ENCODE results near the gene CRX.
A peak's percentile ranks its signal among the peaks of the same experiment; 100 is the strongest.
"Not testable (repeated sequence)": the region's sequence is repeated elsewhere in the genome, so short reads cannot be mapped to it uniquely, and the experiment has no call there.

Gene CRX

DNA sequence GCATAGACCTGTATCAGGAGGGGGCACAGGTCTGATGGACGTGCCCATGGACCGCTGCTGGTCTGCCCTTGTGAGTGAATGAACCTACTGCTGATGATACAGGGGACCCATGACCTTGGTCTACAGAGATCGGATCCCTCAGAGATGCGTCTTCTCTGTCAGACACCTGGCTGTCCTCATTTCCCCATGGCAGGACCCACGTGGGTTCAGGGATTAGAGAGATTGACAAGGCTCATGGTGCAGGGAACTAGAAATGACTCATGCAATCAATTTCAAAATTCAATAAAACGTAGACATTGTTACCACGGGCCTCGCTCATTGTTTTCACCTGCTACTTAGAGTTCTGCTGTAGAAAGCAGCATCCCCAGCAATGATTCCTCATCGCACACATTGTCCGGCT is 16.4 kb upstream of the CRX start:
- CTCF ChIA-PET: interaction anchor here (0.8 to 1.3 kb wide), 3 partner anchors 9 to 14 kb away, joined by 3 to 4 read pairs (median 3); no protein-coding TSS in a partner anchor

DNA sequence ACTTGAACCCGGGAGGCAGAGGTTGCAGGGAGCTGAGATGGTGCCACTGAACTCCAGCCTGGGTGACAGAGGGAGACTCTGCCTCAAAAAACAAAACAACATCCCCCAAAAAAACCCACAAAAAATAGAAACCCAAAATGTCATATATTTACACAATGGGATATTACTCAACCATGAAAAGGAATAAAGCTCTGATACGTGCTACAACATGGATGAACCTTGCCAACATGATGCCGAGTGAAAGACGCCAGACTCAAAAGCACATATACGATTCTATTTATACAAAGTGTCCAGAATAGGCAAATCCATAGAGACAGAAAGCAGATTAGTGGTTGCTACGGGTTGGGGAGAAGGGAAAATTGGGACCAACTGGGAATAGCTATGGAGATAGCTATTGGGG is 15.3 kb upstream of the CRX start:
- ChIA-PET CTCF (interaction anchor here (0.8 to 1.5 kb wide), 5 partner anchors 12 to 370 kb away, joined by 3 to 4 read pairs (median 3); partner anchors contain the start of gene EHD2), POLR2A (no interaction called here)
- TF ChIP-seq, protein P1, sequence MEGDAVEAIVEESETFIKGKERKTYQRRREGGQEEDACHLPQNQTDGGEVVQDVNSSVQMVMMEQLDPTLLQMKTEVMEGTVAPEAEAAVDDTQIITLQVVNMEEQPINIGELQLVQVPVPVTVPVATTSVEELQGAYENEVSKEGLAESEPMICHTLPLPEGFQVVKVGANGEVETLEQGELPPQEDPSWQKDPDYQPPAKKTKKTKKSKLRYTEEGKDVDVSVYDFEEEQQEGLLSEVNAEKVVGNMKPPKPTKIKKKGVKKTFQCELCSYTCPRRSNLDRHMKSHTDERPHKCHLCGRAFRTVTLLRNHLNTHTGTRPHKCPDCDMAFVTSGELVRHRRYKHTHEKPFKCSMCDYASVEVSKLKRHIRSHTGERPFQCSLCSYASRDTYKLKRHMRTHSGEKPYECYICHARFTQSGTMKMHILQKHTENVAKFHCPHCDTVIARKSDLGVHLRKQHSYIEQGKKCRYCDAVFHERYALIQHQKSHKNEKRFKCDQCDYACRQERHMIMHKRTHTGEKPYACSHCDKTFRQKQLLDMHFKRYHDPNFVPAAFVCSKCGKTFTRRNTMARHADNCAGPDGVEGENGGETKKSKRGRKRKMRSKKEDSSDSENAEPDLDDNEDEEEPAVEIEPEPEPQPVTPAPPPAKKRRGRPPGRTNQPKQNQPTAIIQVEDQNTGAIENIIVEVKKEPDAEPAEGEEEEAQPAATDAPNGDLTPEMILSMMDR (IDR thresholded peaks at IDR 0.05; ENCODE audit: control extremely low read depth, extremely low read depth, low read depth, missing control alignments): no peak
- DNase-seq (ENCODE audit: extremely low spot score): no peak

More for the DNA sequence above, 16.4 kb upstream of the CRX start:
- TF ChIP-seq, protein P1 (IDR thresholded peaks at IDR 0.05; ENCODE audit: control extremely low read depth, extremely low read depth, low read depth, missing control alignments): no peak
- POLR2A ChIA-PET: no interaction called here
- no peak for DNase-seq (ENCODE audit: extremely low spot score)

DNA sequence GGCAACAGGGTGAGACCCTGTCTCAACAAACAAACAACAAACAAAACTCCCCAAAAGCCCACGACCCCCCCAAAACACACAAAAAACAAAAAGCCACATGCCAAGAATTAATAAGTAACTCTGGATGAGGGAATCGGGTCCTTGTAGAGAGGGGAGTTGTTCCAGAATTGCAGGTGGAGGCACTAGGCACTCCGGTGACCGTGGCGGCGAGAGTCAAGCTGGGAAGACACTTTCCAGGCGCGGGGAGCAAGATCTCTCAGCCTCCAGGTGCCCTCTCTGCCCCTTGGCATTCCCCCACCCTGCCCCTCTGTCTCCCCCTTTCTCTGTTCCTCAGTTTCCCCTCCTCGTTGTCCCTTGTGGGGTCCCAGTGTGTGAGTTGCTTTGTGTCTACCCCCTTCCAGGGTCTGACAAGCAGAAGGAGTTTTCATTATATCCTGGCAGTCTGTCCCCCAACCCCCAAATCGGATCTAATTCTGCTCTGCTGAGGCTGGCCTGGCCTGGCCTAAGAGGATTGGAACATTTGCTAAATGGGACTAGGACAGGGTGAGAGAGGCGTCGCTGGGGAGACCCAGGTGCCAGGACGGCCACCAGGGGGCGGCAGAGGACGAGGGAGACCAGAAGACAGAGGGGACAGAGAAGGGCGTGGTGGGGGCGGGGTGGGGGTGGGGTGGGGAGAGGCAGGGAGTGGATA is 8.3 kb upstream of the CRX start:
- POLR2A ChIA-PET: no interaction called here

DNA sequence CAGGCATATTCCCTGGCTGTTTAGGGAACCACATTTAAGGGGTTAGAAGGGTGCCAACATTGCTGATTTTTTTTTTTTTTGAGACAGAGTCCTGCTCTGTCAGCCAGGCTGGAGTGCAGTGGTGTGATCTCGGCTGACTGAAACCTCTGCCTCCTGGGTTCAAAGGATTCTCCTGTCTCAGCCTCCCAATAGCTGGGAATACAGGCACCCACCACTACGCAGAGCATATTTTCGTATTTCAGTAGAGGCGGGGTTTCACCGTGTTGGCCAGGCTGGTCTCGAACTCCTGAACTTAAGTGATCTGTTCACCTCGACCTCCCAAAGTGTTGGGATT is 7.8 kb upstream of the CRX start:
- ChIA-PET POLR2A (no interaction called here), CTCF (interaction anchor here (0.8 to 1.2 kb wide), 5 partner anchors 9 to 173 kb away, joined by 3 to 8 read pairs (median 7); no protein-coding TSS in a partner anchor)
- TF ChIP-seq, protein P1 (IDR thresholded peaks at IDR 0.05; ENCODE audit: control extremely low read depth, extremely low read depth, low read depth, missing control alignments): no peak

More for the DNA sequence above, 8.3 kb upstream of the CRX start:
- DNase-seq (ENCODE audit: extremely low spot score): peak; percentile 83
- TF ChIP-seq, protein P1 (IDR thresholded peaks at IDR 0.05; ENCODE audit: control extremely low read depth, extremely low read depth, low read depth, missing control alignments): peak; percentile 95
- CTCF ChIA-PET: interaction anchor here (1.2 kb wide), 1 partner anchor 10 kb away, joined by 8 read pairs; no protein-coding TSS in a partner anchor

DNA sequence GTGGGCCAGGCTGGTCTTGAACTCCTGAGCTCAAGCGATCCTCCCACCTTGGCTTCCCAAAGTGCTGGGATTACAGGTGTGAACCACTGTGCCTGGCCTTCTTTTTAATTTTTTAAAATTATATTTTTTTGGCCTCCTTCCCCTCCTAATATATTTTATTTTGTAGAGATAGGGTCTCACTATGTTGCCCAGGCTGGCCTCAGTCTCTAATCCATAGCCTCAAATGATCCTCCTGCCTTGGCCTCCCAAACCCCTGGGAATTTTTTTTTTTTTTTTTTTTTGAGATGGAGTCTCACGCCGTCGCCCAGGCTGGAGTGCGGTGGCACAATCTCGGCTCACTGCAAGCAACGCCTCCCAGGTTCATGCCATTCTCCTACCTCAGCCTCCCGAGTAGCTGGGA is 5.5 kb upstream of the CRX start:
- DNase-seq (ENCODE audit: extremely low spot score); POLR2A ChIA-PET: not testable (repeated sequence)
- CTCF ChIA-PET: interaction anchor here (0.8 to 2.2 kb wide), 4 partner anchors 10 to 387 kb away, joined by 3 to 5 read pairs (median 4); no protein-coding TSS in a partner anchor

More for the DNA sequence above, 7.8 kb upstream of the CRX start:
- no peak for DNase-seq (ENCODE audit: extremely low spot score)

DNA sequence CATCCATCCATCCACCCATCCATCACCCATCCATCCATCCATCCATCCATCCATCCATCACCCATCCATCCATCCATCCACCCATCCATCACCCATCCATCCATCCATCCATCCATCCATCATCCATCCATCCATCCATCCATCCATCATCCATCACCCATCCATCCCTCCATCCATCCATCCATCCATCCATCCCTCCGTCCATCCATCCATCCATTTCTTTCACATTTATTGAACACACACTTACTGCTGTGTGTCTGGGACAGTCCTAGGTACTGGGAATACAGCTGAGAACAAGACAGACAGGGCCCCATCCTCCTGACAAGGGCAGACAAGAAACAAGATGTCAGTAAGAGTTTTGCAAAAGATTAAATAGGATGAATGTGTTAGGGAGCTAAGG is 3.5 kb upstream of the CRX start:
- CTCF ChIA-PET: interaction anchor here (1.3 kb wide), 1 partner anchor 12 kb away, joined by 3 read pairs; no protein-coding TSS in a partner anchor
- POLR2A ChIA-PET; DNase-seq (ENCODE audit: extremely low spot score): not testable (repeated sequence)

DNA sequence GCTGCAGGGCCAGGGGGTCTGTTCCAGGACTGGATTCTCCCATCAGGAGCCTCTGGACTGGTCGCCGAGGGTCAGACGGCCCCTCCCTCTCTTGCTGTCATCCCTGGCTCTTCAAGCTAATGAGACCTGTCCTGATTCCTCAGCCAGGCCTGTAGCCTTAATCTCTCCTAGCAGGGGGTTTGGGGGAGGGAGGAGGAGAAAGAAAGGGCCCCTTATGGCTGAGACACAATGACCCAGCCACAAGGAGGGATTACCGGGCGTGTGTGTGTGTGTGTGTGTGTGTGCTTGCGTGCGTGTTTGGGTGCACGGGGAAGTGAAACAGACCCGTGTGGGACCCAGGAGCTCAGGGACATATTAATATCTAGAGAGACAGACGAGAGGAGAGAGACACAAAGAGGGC is 1.9 kb upstream of the CRX start:
- TF ChIP-seq, protein P1 (IDR thresholded peaks at IDR 0.05; ENCODE audit: control extremely low read depth, extremely low read depth, low read depth, missing control alignments): no peak
- no peak for DNase-seq (ENCODE audit: extremely low spot score)
- POLR2A ChIA-PET: no interaction called here
- CTCF ChIA-PET: interaction anchor here (0.9 to 1.2 kb wide), 3 partner anchors 30 to 44 kb away, joined by 4 read pairs; no protein-coding TSS in a partner anchor
